ENCODE measurements around the gene RABAC1.

Gene RABAC1

DNA sequence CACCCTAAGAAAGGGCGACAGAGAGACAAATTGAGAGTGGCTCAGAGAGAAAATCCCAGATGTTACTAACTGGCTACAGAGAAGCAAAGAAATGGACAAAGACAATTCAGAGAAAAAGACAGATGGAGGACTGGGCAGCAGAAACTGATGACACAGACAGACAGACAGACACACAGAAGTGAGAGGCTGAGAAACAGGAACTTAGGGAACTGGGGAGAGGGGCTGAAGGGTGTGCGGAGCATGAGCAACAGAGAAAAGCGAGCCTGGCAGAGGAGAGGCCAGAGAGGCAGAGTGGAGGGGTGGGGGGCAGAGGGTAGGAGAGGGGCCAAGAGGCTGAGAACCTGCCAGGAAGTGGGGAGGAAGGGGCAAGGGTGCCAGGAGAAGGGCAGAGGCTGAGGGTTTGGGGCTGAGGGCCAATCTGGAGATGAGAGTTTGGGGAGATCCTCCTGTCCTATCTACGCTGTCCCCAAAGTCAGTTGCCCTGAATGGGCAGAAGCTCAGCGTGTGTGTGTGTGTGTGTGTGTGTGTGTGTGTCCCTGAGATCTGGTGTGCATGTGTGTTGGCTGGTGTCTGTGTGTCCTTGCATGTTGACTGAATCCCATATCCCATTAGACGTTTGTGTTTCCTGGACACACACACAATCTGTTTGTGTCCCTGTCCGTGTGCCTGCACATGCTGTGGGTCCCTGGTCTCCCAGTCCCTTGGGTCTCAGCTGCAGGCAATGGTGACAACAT, 25.3 kb downstream of the RABAC1 start:
- ChIA-PET POLR2A (no interaction called here), CTCF (interaction anchor here (0.8 to 3.3 kb wide), 11 partner anchors 9 to 77 kb away, joined by 3 to 21 read pairs (median 5); no protein-coding TSS in a partner anchor)
- no peak for DNase-seq (ENCODE audit: low read depth, low spot score)
- TF ChIP-seq, protein P1, sequence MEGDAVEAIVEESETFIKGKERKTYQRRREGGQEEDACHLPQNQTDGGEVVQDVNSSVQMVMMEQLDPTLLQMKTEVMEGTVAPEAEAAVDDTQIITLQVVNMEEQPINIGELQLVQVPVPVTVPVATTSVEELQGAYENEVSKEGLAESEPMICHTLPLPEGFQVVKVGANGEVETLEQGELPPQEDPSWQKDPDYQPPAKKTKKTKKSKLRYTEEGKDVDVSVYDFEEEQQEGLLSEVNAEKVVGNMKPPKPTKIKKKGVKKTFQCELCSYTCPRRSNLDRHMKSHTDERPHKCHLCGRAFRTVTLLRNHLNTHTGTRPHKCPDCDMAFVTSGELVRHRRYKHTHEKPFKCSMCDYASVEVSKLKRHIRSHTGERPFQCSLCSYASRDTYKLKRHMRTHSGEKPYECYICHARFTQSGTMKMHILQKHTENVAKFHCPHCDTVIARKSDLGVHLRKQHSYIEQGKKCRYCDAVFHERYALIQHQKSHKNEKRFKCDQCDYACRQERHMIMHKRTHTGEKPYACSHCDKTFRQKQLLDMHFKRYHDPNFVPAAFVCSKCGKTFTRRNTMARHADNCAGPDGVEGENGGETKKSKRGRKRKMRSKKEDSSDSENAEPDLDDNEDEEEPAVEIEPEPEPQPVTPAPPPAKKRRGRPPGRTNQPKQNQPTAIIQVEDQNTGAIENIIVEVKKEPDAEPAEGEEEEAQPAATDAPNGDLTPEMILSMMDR (IDR thresholded peaks at IDR 0.05; ENCODE audit: insufficient read depth, low read length, missing control alignments), result no peak
- H3K4me3 ChIP-seq (ENCODE audit: low read depth, low read length), result no peak overlapping the region

DNA sequence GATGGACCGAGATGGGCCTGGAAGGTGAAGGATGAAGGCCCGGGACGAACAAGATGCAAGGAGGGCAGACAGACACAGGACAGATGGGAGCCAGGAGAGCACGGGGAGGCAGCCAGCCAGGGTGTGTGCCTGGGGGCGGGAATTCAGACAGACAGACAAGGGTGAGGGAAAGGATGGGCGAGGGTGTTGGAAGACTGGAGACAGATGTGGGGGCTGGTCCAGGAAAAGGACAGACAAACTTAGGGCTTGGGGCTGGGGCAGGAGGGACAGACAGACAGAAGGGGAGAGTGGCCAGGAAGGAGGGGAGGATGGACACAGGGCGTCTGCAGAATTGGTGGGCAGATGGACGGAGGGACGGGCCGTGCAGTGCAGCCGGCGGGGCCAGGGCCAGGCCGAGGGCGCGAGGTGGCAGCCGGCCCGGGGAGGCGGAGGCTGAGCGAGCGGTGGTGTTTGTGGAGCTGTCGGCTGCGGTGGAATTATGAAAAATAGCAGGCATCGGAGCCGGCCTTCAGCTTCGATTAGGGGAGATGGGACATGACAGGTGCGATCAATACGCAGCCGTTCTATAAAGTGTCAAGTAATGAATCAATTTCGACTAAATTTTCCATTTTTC, 26.3 kb downstream of the RABAC1 start:
- TF ChIP-seq, protein P1 (IDR thresholded peaks at IDR 0.05; ENCODE audit: insufficient read depth, low read length, missing control alignments), result no peak
- CTCF ChIA-PET, result interaction anchor here (2.0 to 3.3 kb wide), 2 partner anchors 13 to 20 kb away, joined by 9 to 21 read pairs; no protein-coding TSS in a partner anchor

DNA sequence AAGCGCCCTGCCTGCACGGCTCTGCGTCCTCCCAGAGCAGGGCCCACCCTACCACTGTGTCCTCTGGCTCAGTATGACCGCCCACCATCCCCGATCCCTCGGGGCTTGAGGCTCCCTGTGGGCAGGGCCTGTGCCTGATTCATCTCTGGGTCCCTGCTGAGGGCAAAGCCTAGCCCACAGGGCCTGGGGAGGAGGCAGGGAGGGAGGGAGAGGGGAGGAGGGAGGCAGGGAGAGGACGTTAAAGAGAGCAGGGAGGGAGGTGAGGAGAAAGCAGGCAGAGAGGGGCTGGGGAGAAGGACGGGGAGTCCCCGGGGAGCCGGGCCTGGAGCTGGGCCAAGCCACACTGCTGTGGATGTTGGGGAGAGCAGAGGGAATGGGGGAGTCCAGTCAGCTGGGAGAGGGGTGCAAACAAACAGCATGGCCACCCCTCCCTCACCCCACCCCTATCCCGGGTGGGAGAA, 26.8 kb downstream of the RABAC1 start:
- no peak overlapping the region for H3K4me3 ChIP-seq (ENCODE audit: low read depth, low read length)
- ChIA-PET POLR2A (no interaction called here), CTCF (interaction anchor here (1.7 kb wide), 1 partner anchor 26 kb away, joined by 6 read pairs; no protein-coding TSS in a partner anchor)
- TF ChIP-seq, protein P1 (IDR thresholded peaks at IDR 0.05; ENCODE audit: insufficient read depth, low read length, missing control alignments), result no peak
- no peak for DNase-seq (ENCODE audit: low read depth, low spot score)

More for the DNA sequence above, 26.3 kb downstream of the RABAC1 start:
- DNase-seq (ENCODE audit: low read depth, low spot score), result no peak
- H3K4me3 ChIP-seq (ENCODE audit: low read depth, low read length), result no peak overlapping the region
- POLR2A ChIA-PET, result no interaction called here

- TF ChIP-seq, protein P1 (IDR thresholded peaks at IDR 0.05; ENCODE audit: insufficient read depth, low read length, missing control alignments), result peak; percentile 56
- no peak for DNase-seq (ENCODE audit: low read depth, low spot score)
- POLR2A ChIA-PET, result no interaction called here
- H3K4me3 ChIP-seq (ENCODE audit: low read depth, low read length), result no peak overlapping the region
- CTCF ChIA-PET, result interaction anchor here (0.9 to 2.4 kb wide), 7 partner anchors 12 to 70 kb away, joined by 3 to 9 read pairs (median 4); no protein-coding TSS in a partner anchor
These were observed 28.1 kb downstream of the RABAC1 start for GRCh38 chr19:41930926-41931592.

DNA sequence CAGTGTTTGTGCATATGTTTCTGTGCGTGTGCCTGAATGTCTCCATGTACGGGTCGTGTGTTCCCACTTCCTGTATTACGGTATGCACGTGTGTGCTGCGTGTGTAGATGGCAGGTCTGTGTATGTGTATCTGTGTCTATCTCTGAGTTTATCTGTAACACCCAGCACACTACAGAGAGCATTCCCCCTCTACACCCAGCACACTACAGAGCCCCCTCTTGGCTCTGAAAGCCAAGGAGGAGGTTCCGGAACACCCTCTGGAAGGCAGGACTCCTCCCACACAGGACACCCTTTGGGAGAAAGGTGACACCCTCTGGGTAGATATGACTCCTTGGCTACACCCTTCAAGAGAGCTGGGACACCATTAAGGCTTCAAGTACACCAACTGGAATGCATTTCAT, 28.8 kb downstream of the RABAC1 start:
- CTCF ChIA-PET, result interaction anchor here (0.9 to 2.4 kb wide), 5 partner anchors 12 to 69 kb away, joined by 3 to 9 read pairs (median 4); no protein-coding TSS in a partner anchor
- POLR2A ChIA-PET, result no interaction called here
- DNase-seq (ENCODE audit: low read depth, low spot score), result no peak
- no peak overlapping the region for H3K4me3 ChIP-seq (ENCODE audit: low read depth, low read length)
- TF ChIP-seq, protein P1 (IDR thresholded peaks at IDR 0.05; ENCODE audit: insufficient read depth, low read length, missing control alignments), result no peak
